ENCODE results near the gene VAT1L.

- TF ChIP-seq POLR2A (IDR thresholded peaks at IDR 0.05) (no peak), CTCF (IDR thresholded peaks at IDR 0.05) (no peak), POLR2AphosphoS5 (IDR thresholded peaks at IDR 0.05) (no peak)
Measured at GRCh38 chr16:78007121-78007520, 218.8 kb downstream of the VAT1L start.

Data from prostate gland (tissue), 2 donors.